ENCODE data around the gene FMO4.
"Not testable (repeated sequence)": the region's sequence is repeated elsewhere in the genome, so short reads cannot be mapped to it uniquely, and the experiment has no call there.

The FMO4 gene

DNA sequence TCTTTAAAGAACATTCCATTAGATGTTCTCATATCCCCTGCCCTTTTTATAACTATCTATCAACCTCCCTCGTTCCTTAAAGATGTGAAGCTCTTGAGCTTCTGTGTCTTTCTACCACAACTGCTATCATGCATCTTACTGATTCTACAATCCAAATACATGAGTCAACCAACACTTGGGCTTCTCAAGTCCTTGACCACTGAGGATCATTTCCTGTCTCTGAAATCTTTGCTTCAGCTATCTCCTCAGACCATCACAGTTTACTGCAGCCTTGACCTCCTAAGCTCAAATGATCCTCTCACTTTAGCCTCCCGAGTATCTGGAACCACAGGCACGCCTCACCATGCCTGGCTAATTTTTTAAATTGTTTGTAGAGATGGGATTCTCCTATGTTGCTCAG, 75.2 kb downstream of the FMO4 start:
- no peak for DNase-seq (ENCODE audit: low read depth in 2 of 2)

DNA sequence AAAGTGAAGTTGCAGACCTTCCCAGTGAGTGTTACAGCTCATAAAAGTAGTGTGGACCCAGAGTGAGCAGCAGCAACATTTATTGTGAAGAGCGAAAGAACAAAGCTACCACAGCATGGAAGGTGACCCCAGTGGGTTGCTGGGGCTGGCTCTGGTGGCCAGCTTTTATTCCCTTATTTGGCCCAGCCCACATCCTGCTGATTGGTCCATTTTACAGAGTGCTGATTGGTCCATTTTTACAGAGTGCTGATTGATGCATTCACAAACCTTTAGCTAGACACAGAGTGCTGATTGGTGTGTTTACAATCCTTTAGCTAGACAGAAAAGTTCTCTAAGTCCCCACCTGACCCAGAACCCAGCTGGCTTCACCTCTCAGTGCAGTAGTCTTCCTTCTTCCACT, 76.8 kb downstream of the FMO4 start:
- not testable (repeated sequence) for DNase-seq (ENCODE audit: low read depth in 2 of 2)
